SU-DHL-6 (cell line): ENCODE results near the gene KDM1A.
A peak's percentile ranks its signal among the peaks of the same experiment; 100 is the strongest.

Experiments
- H2AFZ ChIP-seq: fragments of 200-600 bp; sonication (generic); 2 replicates; pipeline ENCODE4 v1.6.1; 2014; ENCODE audit warnings: low read depth, mild to moderate bottlenecking, moderate library complexity, mixed read lengths, antibody characterized with exemption, low read length; ENCODE audit not compliant: severe bottlenecking
- H3F3A ChIP-seq: fragments of 200-600 bp; shearing (Covaris generic); 2 replicates; pipeline ENCODE4 v1.6.0; 2016; ENCODE audit warnings: antibody characterized with exemption, mild to moderate bottlenecking; ENCODE audit not compliant: insufficient read depth
- H3K27ac ChIP-seq: fragments of 200-600 bp; sonication (generic); 2 replicates; pipeline ENCODE4 v1.5.1; 2016; ENCODE audit warnings: low read depth, mild to moderate bottlenecking, low read length, moderate library complexity, mixed read lengths
- H3K27me3 ChIP-seq: fragments of 200-600 bp; sonication (generic), shearing (Covaris generic); 2 replicates; pipeline ENCODE4 v1.6.0; 2014; ENCODE audit warnings: mild to moderate bottlenecking, low read length
- H3K36me3 ChIP-seq: fragments of 200-600 bp; sonication (generic); 2 replicates; pipeline ENCODE4 v1.6.1; 2014; ENCODE audit warnings: mild to moderate bottlenecking, low read length, mixed read lengths
- H3K4me2 ChIP-seq: fragments of 300-600, 200-600 bp; shearing (Covaris generic), sonication (generic); 2 replicates; pipeline ENCODE4 v1.6.0; 2014; ENCODE audit warnings: low read length, low read depth, mild to moderate bottlenecking; ENCODE audit not compliant: poor library complexity, severe bottlenecking
- H3K4me3 ChIP-seq: fragments of 200-600 bp; sonication (generic); 2 replicates; pipeline ENCODE4 v1.5.1; 2014; ENCODE audit warnings: antibody characterized with exemption, low read length, mild to moderate bottlenecking, mixed read lengths; ENCODE audit not compliant: insufficient read depth, poor library complexity, severe bottlenecking
- H3K79me2 ChIP-seq: fragments of 200-600 bp; sonication (generic); 2 replicates; pipeline ENCODE4 v1.6.1; 2014; ENCODE audit warnings: mild to moderate bottlenecking, low read length, moderate library complexity; ENCODE audit not compliant: insufficient read depth
- H3K9ac ChIP-seq: fragments of 200-600 bp; sonication (generic); 2 replicates; pipeline ENCODE4 v1.7.0; 2014; ENCODE audit warnings: mild to moderate bottlenecking, low read length
- H3K9me2 ChIP-seq: fragments of 200-600 bp; sonication (generic); replicated peaks from 2 replicates; pipeline ENCODE4 v1.6.1; 2014; ENCODE audit warnings: low read length; ENCODE audit not compliant: insufficient read depth
- H3K9me3 ChIP-seq: fragments of 200-600 bp; sonication (generic); 2 replicates; pipeline ENCODE4 v1.6.1; 2014; ENCODE audit warnings: low read length, mixed read lengths; ENCODE audit not compliant: insufficient read depth
- H4K20me1 ChIP-seq: fragments of 200-600 bp; sonication (generic); 2 replicates; pipeline ENCODE4 v1.6.1; 2014; ENCODE audit warnings: low read depth, mild to moderate bottlenecking, antibody characterized with exemption, low read length, moderate library complexity, mixed read lengths
- EZH2phosphoT487 ChIP-seq: fragments of 200-600 bp; sonication (generic), shearing (Covaris generic); conservative IDR thresholded peaks from 2 replicates; pipeline ENCODE4 v1.6.1; 2018; ENCODE audit warnings: mild to moderate bottlenecking, antibody characterized with exemption, low read length, moderate library complexity, mixed read lengths
- TF ChIP-seq, protein P1 (sequence below): fragments of 200-600 bp; sonication (generic); IDR thresholded peaks from one replicate; pipeline ENCODE4 v1.5.1; 2017; ENCODE audit warnings: antibody characterized with exemption, mild to moderate bottlenecking, low read length, moderate library complexity; ENCODE audit not compliant: insufficient read depth, poor library complexity, severe bottlenecking

The KDM1A gene

DNA sequence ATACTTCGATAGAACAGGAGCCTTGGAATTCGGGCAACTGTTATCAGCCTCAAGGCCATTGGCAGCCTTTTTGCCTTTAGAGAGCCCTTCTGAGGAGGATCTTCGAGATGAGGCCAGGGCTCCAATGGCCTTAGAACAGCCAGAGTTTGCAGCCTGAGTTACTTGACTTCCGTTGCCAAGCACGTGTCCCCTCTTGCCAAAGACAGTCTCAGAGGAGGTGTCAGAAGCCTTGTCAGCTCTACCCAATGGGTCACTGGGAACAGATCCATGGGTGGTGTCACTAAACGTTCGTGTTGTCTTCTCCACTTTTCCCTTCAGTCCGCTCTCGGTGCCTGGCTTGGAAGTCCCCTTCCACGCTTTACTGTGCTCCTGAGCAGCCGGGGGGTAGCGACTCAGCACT, 73.2 kb downstream of the KDM1A start:
- Histone ChIP-seq H3K27ac (no peak overlapping the region), H3K79me2 (no peaks in the 10 kb centered on the region), H3K9me2 (no peaks in the 10 kb centered on the region), H3K9me3 (no peaks in the 10 kb centered on the region), H2AFZ (no peak overlapping the region), H3K36me3 (no peaks in the 10 kb centered on the region), H3K9ac (no peak overlapping the region), H3K4me2 (no peak overlapping the region), H3F3A (no peaks in the 10 kb centered on the region), H3K4me3 (no peak overlapping the region), H3K27me3 (no peaks in the 10 kb centered on the region), H4K20me1 (no peaks in the 10 kb centered on the region)
- no peak for TF ChIP-seq EZH2phosphoT487
- TF ChIP-seq, protein P1, sequence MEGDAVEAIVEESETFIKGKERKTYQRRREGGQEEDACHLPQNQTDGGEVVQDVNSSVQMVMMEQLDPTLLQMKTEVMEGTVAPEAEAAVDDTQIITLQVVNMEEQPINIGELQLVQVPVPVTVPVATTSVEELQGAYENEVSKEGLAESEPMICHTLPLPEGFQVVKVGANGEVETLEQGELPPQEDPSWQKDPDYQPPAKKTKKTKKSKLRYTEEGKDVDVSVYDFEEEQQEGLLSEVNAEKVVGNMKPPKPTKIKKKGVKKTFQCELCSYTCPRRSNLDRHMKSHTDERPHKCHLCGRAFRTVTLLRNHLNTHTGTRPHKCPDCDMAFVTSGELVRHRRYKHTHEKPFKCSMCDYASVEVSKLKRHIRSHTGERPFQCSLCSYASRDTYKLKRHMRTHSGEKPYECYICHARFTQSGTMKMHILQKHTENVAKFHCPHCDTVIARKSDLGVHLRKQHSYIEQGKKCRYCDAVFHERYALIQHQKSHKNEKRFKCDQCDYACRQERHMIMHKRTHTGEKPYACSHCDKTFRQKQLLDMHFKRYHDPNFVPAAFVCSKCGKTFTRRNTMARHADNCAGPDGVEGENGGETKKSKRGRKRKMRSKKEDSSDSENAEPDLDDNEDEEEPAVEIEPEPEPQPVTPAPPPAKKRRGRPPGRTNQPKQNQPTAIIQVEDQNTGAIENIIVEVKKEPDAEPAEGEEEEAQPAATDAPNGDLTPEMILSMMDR, result no peak

DNA sequence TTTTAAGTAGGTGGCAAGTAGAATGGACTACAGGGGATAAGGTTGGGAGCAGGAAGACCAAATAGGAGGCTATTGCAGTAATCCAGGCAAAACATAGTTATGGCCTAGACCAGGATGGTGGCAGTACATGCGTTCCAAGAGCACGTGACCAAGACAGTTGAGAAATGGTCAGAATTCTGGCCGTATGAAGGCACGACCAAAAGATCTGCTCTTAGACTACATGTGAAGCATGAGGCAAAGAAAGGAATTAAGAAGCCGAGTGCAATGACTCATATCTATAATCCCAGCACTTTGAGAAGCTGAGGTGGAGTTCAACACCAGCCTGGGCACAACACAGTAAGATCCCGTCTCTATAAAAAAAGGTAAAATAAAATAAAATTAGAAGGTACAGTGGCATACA, 78.0 kb downstream of the KDM1A start:
- no peaks in the 10 kb centered on the region for H3K9me3 ChIP-seq
- H3K27ac ChIP-seq, result no peak overlapping the region
- H3K36me3 ChIP-seq, result no peaks in the 10 kb centered on the region
- H3K9me2 ChIP-seq, result no peaks in the 10 kb centered on the region
- no peaks in the 10 kb centered on the region for H3K27me3 ChIP-seq
- no peak for TF ChIP-seq EZH2phosphoT487
- H3K4me2 ChIP-seq, result no peak overlapping the region
- H3K4me3 ChIP-seq, result no peak overlapping the region
- no peak overlapping the region for H3K9ac ChIP-seq
- no peaks in the 10 kb centered on the region for H4K20me1 ChIP-seq
- no peaks in the 10 kb centered on the region for H3F3A ChIP-seq
- no peaks in the 10 kb centered on the region for H3K79me2 ChIP-seq
- no peak overlapping the region for H2AFZ ChIP-seq

DNA sequence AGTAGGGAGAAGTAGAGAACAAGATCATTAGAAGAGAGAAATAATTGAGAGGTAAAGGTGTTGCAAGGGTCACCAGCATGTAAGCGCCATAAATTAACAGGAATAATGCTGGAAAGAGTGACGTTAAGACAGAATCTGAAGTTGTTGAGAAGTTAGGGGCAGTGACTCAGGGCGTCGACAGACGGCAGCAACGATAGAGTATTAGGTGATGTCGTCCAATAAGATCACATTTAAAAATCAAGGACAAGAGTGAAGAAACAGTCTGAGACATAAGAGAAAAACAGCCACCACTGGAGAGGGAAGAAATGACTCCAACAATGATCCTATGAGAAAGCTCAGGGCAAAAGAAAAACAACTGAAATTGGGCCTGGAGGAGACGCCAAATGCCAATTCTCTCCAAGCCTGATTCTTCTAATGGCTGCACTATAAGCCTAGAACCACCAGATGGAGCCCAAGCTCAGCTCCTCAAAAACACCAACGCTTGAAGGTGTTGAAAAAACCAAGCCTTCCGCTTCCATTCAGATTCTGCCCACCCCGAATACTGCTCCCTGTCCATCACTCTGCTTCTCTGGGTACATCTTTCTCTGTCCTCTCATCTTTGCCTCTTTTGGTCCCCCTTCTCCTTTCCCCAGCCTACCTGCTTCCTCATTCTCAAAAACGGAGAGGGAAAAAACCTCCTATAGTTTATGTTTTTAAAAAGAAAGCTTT, 79.3 kb downstream of the KDM1A start:
- no peak overlapping the region for H3K4me3 ChIP-seq
- TF ChIP-seq, protein P1, result peak; percentile 47
- no peak for TF ChIP-seq EZH2phosphoT487
- no peak overlapping the region for H2AFZ ChIP-seq
- H3K4me2 ChIP-seq, result no peak overlapping the region
- H3K27me3 ChIP-seq, result no peaks in the 10 kb centered on the region
- no peaks in the 10 kb centered on the region for H3K9me3 ChIP-seq
- H3K9ac ChIP-seq, result no peak overlapping the region
- H3K9me2 ChIP-seq, result no peaks in the 10 kb centered on the region
- H3K27ac ChIP-seq, result no peak overlapping the region
- H3K79me2 ChIP-seq, result no peaks in the 10 kb centered on the region
- H4K20me1 ChIP-seq, result no peaks in the 10 kb centered on the region
- H3K36me3 ChIP-seq, result no peaks in the 10 kb centered on the region
- no peaks in the 10 kb centered on the region for H3F3A ChIP-seq

DNA sequence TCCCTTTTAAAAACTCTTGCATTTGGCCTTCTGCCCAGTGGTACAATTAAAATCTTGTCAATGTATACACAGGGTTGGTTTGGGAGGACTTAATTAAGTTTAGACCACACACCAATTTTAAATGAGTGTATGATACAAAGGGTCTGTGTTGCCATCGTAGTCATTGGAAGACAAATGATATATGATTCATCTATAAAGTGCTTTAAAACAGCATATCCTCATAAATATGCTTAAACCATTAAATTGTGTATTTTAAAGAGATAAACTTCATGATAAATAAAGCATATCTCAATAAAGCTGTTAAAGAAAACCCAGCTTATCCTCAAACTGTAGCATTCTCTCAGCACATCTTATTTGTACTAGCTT, 79.9 kb downstream of the KDM1A start:
- Histone ChIP-seq H3K4me2 (no peak overlapping the region), H3K9me2 (no peaks in the 10 kb centered on the region), H2AFZ (no peak overlapping the region), H3K4me3 (no peak overlapping the region), H3K79me2 (no peaks in the 10 kb centered on the region), H3K27me3 (no peaks in the 10 kb centered on the region), H3K27ac (no peak overlapping the region), H3K36me3 (no peaks in the 10 kb centered on the region), H3K9me3 (no peaks in the 10 kb centered on the region), H3F3A (no peaks in the 10 kb centered on the region), H4K20me1 (no peaks in the 10 kb centered on the region), H3K9ac (no peak overlapping the region)
- TF ChIP-seq, protein P1, result no peak
- no peak for TF ChIP-seq EZH2phosphoT487
